ENCODE results near the gene AHDC1. TPM values are rescaled to one million over a fixed set of nuclear protein-coding genes. Genes with fewer than 3 reads are reported as not detected.

Gene AHDC1
- total RNA-seq, 2 experiments from 2014 or later = 6.5 to 13.8 TPM

- Histone ChIP-seq H3K27ac (ENCODE audit: low read depth, low read length, poor library complexity, severe bottlenecking) (no peak overlapping the region), H2AFZ (ENCODE audit: low read length) (no peak overlapping the region), H3K4me3 (ENCODE audit: low read depth, low read length, poor library complexity, severe bottlenecking) (no peak overlapping the region), H4K20me1 (ENCODE audit: insufficient read depth, low read length) (no peaks in the 10 kb centered on the region), H3K79me2 (ENCODE audit: insufficient read depth, low read depth, low read length) (no peaks in the 10 kb centered on the region), H3K9me3 (ENCODE audit: low read length) (no peaks in the 10 kb centered on the region), H3K9me2 (ENCODE audit: insufficient read depth, low read length) (no peaks in the 10 kb centered on the region), H3K4me2 (ENCODE audit: low read length) (no peak overlapping the region), H3K4me1 (ENCODE audit: insufficient read depth, low read length, poor library complexity, severe bottlenecking) (peaks cover 58% of the 10 kb centered on the region), H3K36me3 (ENCODE audit: insufficient read depth, low read length) (no peaks in the 10 kb centered on the region)
- intact Hi-C loops (cut with micrococcal nuclease; ENCODE audit: unreplicated experiment) = no loop called here
- ChIA-PET CTCF (ENCODE audit: unreplicated experiment) (interaction anchor here (3.9 kb wide), 1 partner anchor 51 kb away, joined by 26 read pairs; no protein-coding TSS in a partner anchor), POLR2A (interaction anchor here (0.5 to 0.6 kb wide), 3 partner anchors 106 to 1145 kb away, joined by 3 to 10 read pairs (median 4); no protein-coding TSS in a partner anchor)
- no TSS peak for BruUV-seq (replicated peaks)
- no peak for DNase-seq (ENCODE audit: low spot score)
- TF ChIP-seq, protein P1, sequence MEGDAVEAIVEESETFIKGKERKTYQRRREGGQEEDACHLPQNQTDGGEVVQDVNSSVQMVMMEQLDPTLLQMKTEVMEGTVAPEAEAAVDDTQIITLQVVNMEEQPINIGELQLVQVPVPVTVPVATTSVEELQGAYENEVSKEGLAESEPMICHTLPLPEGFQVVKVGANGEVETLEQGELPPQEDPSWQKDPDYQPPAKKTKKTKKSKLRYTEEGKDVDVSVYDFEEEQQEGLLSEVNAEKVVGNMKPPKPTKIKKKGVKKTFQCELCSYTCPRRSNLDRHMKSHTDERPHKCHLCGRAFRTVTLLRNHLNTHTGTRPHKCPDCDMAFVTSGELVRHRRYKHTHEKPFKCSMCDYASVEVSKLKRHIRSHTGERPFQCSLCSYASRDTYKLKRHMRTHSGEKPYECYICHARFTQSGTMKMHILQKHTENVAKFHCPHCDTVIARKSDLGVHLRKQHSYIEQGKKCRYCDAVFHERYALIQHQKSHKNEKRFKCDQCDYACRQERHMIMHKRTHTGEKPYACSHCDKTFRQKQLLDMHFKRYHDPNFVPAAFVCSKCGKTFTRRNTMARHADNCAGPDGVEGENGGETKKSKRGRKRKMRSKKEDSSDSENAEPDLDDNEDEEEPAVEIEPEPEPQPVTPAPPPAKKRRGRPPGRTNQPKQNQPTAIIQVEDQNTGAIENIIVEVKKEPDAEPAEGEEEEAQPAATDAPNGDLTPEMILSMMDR (conservative IDR thresholded peaks at IDR 0.05; ENCODE audit: low read length) = no peak
- no peak for TF ChIP-seq EZH2phosphoT487 (IDR thresholded peaks at IDR 0.05; ENCODE audit: borderline replicate concordance, low read depth, low read length)
Observed at GRCh38 chr1:27611450-27611849, 7.5 kb upstream of the AHDC1 start.

GRCh38 chr1:27609618-27610240 lies 5.8 kb upstream of the AHDC1 start:
- TF ChIP-seq EZH2phosphoT487 (IDR thresholded peaks at IDR 0.05; ENCODE audit: borderline replicate concordance, low read depth, low read length) = no peak
- TF ChIP-seq, protein P1 (conservative IDR thresholded peaks at IDR 0.05; ENCODE audit: low read length) = no peak; the same call in 1 of the 2 replicates
- Histone ChIP-seq H3K9me3 (ENCODE audit: low read length) (no peaks in the 10 kb centered on the region), H3K79me2 (ENCODE audit: insufficient read depth, low read depth, low read length) (no peaks in the 10 kb centered on the region), H3K36me3 (ENCODE audit: insufficient read depth, low read length) (no peaks in the 10 kb centered on the region), H3K4me2 (ENCODE audit: low read length) (peak overlapping the region; percentile 68), H3K27ac (ENCODE audit: low read depth, low read length, poor library complexity, severe bottlenecking) (peak overlapping the region; percentile 84), H2AFZ (ENCODE audit: low read length) (peak overlapping the region; percentile 88), H3K9me2 (ENCODE audit: insufficient read depth, low read length) (no peaks in the 10 kb centered on the region), H3K4me1 (ENCODE audit: insufficient read depth, low read length, poor library complexity, severe bottlenecking) (peaks cover 69% of the 10 kb centered on the region), H4K20me1 (ENCODE audit: insufficient read depth, low read length) (no peaks in the 10 kb centered on the region), H3K4me3 (ENCODE audit: low read depth, low read length, poor library complexity, severe bottlenecking) (peak overlapping the region; percentile 41)
- DNase-seq (ENCODE audit: low spot score) = peak; percentile 83
- BruUV-seq (replicated peaks) = no TSS peak
- ChIA-PET CTCF (ENCODE audit: unreplicated experiment) (interaction anchor here (0.7 to 3.9 kb wide), 3 partner anchors 19 to 53 kb away, joined by 3 to 26 read pairs (median 4); no protein-coding TSS in a partner anchor), POLR2A (interaction anchor here (0.6 to 5.3 kb wide), 4 partner anchors 10 to 127 kb away, joined by 3 to 34 read pairs (median 4); no protein-coding TSS in a partner anchor)
- intact Hi-C loops (cut with micrococcal nuclease; ENCODE audit: unreplicated experiment) = loop anchor here (1.0 kb wide), 2 partner anchors 22 to 54 kb away; no protein-coding TSS in a partner anchor

DNA sequence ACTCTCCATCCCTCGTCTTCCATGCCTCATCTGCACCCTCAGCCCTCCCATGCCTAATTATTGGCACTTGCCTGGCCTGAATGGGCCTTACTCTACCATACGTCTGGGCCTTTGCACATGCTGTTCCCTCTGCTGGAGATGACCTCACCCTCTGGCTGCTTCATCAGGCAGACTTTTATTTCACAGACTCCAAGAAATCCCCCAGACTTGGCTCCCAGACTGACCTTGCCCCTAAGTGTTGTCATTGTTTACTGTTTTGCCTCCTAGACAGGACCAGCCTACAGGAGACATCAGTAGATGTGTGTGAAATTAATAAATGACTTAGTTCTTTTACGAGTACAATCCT lies 5.2 kb upstream of the AHDC1 start:
- H3K79me2 ChIP-seq (ENCODE audit: insufficient read depth, low read depth, low read length) = no peaks in the 10 kb centered on the region
- no peaks in the 10 kb centered on the region for H4K20me1 ChIP-seq (ENCODE audit: insufficient read depth, low read length)
- H3K4me3 ChIP-seq (ENCODE audit: low read depth, low read length, poor library complexity, severe bottlenecking) = peak overlapping the region; percentile 41
- TF ChIP-seq EZH2phosphoT487 (IDR thresholded peaks at IDR 0.05; ENCODE audit: borderline replicate concordance, low read depth, low read length) = no peak
- TF ChIP-seq, protein P1 (conservative IDR thresholded peaks at IDR 0.05; ENCODE audit: low read length) = no peak
- H3K27ac ChIP-seq (ENCODE audit: low read depth, low read length, poor library complexity, severe bottlenecking) = peak overlapping the region; percentile 84
- CTCF ChIA-PET (ENCODE audit: unreplicated experiment) = interaction anchor here (0.6 to 3.9 kb wide), 4 partner anchors 13 to 184 kb away, joined by 3 to 26 read pairs (median 4); no protein-coding TSS in a partner anchor
- no TSS peak for BruUV-seq (replicated peaks)
- no peak for DNase-seq (ENCODE audit: low spot score)
- H3K9me2 ChIP-seq (ENCODE audit: insufficient read depth, low read length) = no peaks in the 10 kb centered on the region
- POLR2A ChIA-PET = interaction anchor here (0.6 to 5.3 kb wide), 5 partner anchors 10 to 127 kb away, joined by 3 to 34 read pairs (median 3); no protein-coding TSS in a partner anchor
- intact Hi-C loops (cut with micrococcal nuclease; ENCODE audit: unreplicated experiment) = loop anchor here (1.0 kb wide), 2 partner anchors 22 to 54 kb away; no protein-coding TSS in a partner anchor
- peak overlapping the region; percentile 88; the same call in 1 of the 2 replicates for H2AFZ ChIP-seq (ENCODE audit: low read length)
- peak overlapping the region; percentile 68 for H3K4me2 ChIP-seq (ENCODE audit: low read length)
- peaks cover 67% of the 10 kb centered on the region for H3K4me1 ChIP-seq (ENCODE audit: insufficient read depth, low read length, poor library complexity, severe bottlenecking)
- H3K9me3 ChIP-seq (ENCODE audit: low read length) = no peaks in the 10 kb centered on the region
- no peaks in the 10 kb centered on the region for H3K36me3 ChIP-seq (ENCODE audit: insufficient read depth, low read length)
